Colon (tissue), 2 donors: Measurements from ENCODE around the gene CXCL11.
"Not testable (repeated sequence)": the region's sequence is repeated elsewhere in the genome, so short reads cannot be mapped to it uniquely, and the experiment has no call there.

ENCODE experiments used
- FAIRE-seq: peaks from 2 replicates; lab custom pipeline; 2012; peaks lifted over from hg19 to GRCh38; lab: Jason Lieb, UNC
- donor health status: control.
- donor health status: control.

The CXCL11 gene

DNA sequence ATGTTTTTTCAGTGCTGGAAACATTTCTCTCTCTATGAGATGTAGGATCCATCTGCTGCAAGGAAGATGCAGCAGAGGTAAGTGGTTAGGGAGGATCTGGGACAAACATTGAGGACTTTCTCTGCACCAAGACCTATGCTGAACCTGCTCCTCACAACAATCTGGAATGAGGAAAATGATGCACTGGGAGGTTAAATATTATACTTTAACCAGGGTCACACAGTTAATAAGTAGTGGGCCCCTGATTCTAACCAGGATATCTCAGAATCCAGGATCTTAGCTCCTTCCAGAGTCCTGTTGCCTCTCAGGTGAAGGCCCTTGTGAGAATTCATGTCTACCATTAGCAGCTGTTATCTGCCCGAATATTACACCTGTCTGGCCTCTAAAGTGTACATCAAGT is 35.6 kb downstream of the CXCL11 start:
- no peak for FAIRE-seq

- not testable (repeated sequence) for FAIRE-seq
Observed at GRCh38 chr4:75998525-75999147, 37.2 kb downstream of the CXCL11 start.

GRCh38 chr4:75997946-75998345 is 37.9 kb downstream of the CXCL11 start:
- no peak for FAIRE-seq

- FAIRE-seq = no peak
Observed at GRCh38 chr4:75997081-75997480, 38.8 kb downstream of the CXCL11 start.

DNA sequence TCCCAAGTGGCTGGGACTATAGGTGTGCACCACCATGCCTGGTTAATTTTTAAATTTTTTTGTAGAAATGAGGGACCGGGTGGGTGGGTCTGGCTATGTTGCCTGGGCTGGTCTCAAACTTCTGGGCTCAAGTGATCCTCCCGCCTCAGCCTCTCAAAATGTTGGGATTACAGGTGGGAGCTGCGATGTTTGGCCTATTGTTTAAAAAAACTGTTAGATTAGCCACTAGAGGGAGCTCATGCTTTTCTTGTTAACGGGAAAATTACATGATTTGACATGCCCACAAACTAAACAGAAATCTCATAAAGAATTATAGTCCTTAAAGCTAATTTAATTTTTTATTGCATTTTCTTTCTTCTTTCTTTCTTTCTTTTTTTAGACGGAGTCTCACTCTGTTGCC is 40.1 kb downstream of the CXCL11 start:
- FAIRE-seq = no peak

DNA sequence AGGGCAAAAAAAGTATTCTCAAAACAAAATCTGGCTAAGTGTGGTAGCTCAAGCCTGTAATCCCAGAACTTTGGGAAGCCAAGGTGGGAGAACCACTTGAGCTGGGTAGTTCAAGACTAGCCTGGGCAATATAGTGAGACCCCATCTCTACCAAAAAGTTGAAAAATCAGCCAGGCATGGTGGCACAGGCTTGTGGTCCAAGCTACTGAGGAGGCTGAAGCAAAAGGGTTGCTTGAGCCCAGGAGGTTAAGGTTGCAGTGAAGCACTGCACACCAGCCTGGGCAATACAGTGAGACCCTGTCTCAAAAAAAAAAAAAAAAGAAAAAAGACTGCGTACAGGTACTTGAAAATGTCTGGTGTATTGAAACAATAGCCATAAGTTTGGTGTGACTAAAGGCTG is 43.4 kb downstream of the CXCL11 start:
- FAIRE-seq = no peak

- FAIRE-seq = no peak
Observed at GRCh38 chr4:75989846-75990528, 45.9 kb downstream of the CXCL11 start.

- no peak for FAIRE-seq
Observed at GRCh38 chr4:75985116-75985515, 50.8 kb downstream of the CXCL11 start.
